Suprapubic skin (tissue), 3 donors: ENCODE measurements around the gene SORCS2.

Experiments used
- POLR2A ChIP-seq, 2 donors: fragments of 450-650 bp; IDR thresholded peaks; one replicate each; pipeline ENCODE4 v1.6.1; 2017; ENCODE audit warnings: antibody characterized with exemption in 2 of 2, mild to moderate bottlenecking in 2 of 2, moderate library complexity in 2 of 2
- TF ChIP-seq, protein P1 (sequence below), 2 donors: fragments of 200-600 bp in 1 of 2; fragments of 450-650 bp in 1 of 2; sonication (generic) in 1 of 2; IDR thresholded peaks; one replicate each; pipeline ENCODE4 v1.5.1; 2016 to 2019; ENCODE audit warnings: antibody characterized with exemption in 2 of 2, mild to moderate bottlenecking in 1 of 2, moderate library complexity in 1 of 2

DNA sequence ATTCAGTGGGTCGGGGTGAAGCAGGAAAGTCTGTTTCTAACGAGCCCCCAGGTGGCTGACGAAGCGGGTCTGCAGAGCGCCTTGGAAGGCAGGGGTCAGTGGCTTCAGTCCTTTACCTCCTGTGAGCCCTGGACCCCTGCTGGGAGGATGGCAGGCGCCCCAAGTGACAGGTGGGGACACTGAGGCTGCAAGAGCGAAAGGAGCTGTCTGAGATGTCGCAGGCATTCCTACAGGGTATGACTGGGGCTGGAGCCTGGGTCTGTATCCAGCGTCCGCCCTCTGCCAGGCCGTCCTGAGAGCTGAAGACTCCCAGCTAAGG is 139.3 kb downstream of the SORCS2 start:
- TF ChIP-seq, protein P1, sequence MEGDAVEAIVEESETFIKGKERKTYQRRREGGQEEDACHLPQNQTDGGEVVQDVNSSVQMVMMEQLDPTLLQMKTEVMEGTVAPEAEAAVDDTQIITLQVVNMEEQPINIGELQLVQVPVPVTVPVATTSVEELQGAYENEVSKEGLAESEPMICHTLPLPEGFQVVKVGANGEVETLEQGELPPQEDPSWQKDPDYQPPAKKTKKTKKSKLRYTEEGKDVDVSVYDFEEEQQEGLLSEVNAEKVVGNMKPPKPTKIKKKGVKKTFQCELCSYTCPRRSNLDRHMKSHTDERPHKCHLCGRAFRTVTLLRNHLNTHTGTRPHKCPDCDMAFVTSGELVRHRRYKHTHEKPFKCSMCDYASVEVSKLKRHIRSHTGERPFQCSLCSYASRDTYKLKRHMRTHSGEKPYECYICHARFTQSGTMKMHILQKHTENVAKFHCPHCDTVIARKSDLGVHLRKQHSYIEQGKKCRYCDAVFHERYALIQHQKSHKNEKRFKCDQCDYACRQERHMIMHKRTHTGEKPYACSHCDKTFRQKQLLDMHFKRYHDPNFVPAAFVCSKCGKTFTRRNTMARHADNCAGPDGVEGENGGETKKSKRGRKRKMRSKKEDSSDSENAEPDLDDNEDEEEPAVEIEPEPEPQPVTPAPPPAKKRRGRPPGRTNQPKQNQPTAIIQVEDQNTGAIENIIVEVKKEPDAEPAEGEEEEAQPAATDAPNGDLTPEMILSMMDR (IDR thresholded peaks at IDR 0.05): no peak
- no peak for TF ChIP-seq POLR2A (IDR thresholded peaks at IDR 0.05)
